Activated T-cell treated with anti-CD3 and anti-CD28 coated beads, Interleukin-2, amount 50 U/mL, for 4 hours (primary cell): ENCODE measurements around the gene HYKK. TPM values are rescaled to one million over a fixed set of nuclear protein-coding genes. Genes with fewer than 3 reads are reported as not detected.

Source experiments
- total RNA-seq, 3 donors: library from RNA; stranded (reverse); gene quantifications; one replicate each; pipeline ENCODE4 v1.2.1, GENCODE V29; 2021

Gene HYKK
- total RNA-seq, 3 donors from 2014 or later, result 0.58 to 1.2 (median 0.76) TPM

Other genes starting within 250 kb of the HYKK start
- 10 to 100 TPM; 39.0 to 42.2 (median 42.0) TPM for gene DNAJA4, start 243.0 kb upstream of the HYKK start, total RNA-seq
- gene SKIC8, start 208.0 kb upstream of the HYKK start, total RNA-seq, result 10 to 100 TPM; 52.8 to 54.5 (median 53.6) TPM
- gene CRABP1, start 167.2 kb upstream of the HYKK start, total RNA-seq, result not detected
- 10 to 100 TPM; 56.1 to 72.7 (median 64.1) TPM for gene IREB2, start 69.4 kb upstream of the HYKK start, total RNA-seq
- 100 to 1,000 TPM; 284 to 302 (median 293) TPM for gene PSMA4, start 32.9 kb downstream of the HYKK start, total RNA-seq
- gene CHRNA5, start 57.9 kb downstream of the HYKK start, total RNA-seq, result 1 to 10 TPM; 5.2 to 5.6 (median 5.5) TPM
- gene CHRNA3, start 113.4 kb downstream of the HYKK start, total RNA-seq, result not detected
- gene CHRNB4, start 133.6 kb downstream of the HYKK start, total RNA-seq, result not detected